Adrenal gland (tissue), 12 donors: Measurements from ENCODE around the gene RABGAP1. TPM values are rescaled to one million over a fixed set of nuclear protein-coding genes. Genes with fewer than 3 reads are reported as not detected.
A peak's percentile ranks its signal among the peaks of the same experiment; 100 is the strongest.

Experiments
- DNase-seq, 7 donors: peaks; one replicate each; pipeline ENCODE4 v3.0.0-alpha.2; 2019 to 2020
- H3K27ac ChIP-seq, 5 donors: fragments of 200-600 bp; sonication (generic) in 4 of 5; 1 replicate in 3 of 5; 2 replicates in 2 of 5; pipeline versions ENCODE4 v1.5.1 to v1.8.0; 2016 to 2020; ENCODE audit warnings: mild to moderate bottlenecking in 1 of 5
- H3K27me3 ChIP-seq: fragments of 200-600 bp; 2 replicates; pipeline ENCODE4 v1.8.0; 2021
- H3K36me3 ChIP-seq, 2 donors: fragments of 200-600 bp; replicated peaks in 1 of 2; 1 replicate in 1 of 2; 2 replicates in 1 of 2; pipeline versions ENCODE4 v1.5.1 to v1.8.0; 2018 to 2022
- H3K4me1 ChIP-seq, 2 donors: fragments of 200-600 bp; replicated peaks in 1 of 2; 1 replicate in 1 of 2; 2 replicates in 1 of 2; pipeline versions ENCODE4 v1.5.1 to v1.8.0; 2018 to 2021
- H3K4me3 ChIP-seq, 4 donors: fragments of 200-600 bp; sonication (generic) in 3 of 4; one replicate each; pipeline ENCODE4 v1.5.1; 2016 to 2018
- H3K9me3 ChIP-seq, 3 donors: fragments of 200-600 bp; sonication (generic) in 1 of 3; replicated peaks in 1 of 3; 1 replicate in 2 of 3; 2 replicates in 1 of 3; pipeline versions ENCODE4 v1.5.1 to v1.8.0; 2016 to 2021
- CTCF ChIP-seq, 6 experiments: fragments of 450-650 bp in 4 of 6; fragments of 200-600 bp in 2 of 6; sonication (generic) in 1 of 6; IDR thresholded peaks; 1 replicate in 5 of 6; 2 replicates in 1 of 6; pipeline versions ENCODE4 v1.5.1 to v1.8.0; 2016 to 2021; ENCODE audit warnings: antibody characterized with exemption in 6 of 6, mild to moderate bottlenecking in 2 of 6, moderate library complexity in 1 of 6
- POLR2A ChIP-seq, 2 donors: fragments of 450-650 bp; IDR thresholded peaks; one replicate each; pipeline ENCODE4 v1.6.1; 2017; ENCODE audit warnings: antibody characterized with exemption in 2 of 2, mild to moderate bottlenecking in 2 of 2, moderate library complexity in 1 of 2
- WGBS, 4 donors: extraction: QIAGEN DNeasy Blood & Tissue Kit in 2 of 4; methylation state at CpG; one replicate each; pipeline versions ENCODE4 v1.1.5 to v1.1.7; 2013 to 2017; 5-methylcytosine and 5-hydroxymethylcytosine counted together
- intact Hi-C, 2 donors: fragments of 100-400 bp; cut with DNase I; formaldehyde crosslinking; loops; one replicate each; pipeline versions ENCODE4 v1.14.1 to v1.15.0; 2022 to 2023
- polyA plus RNA-seq, 3 donors: library from polyadenylated mRNA; stranded (reverse); fragments of 200-250 nt in 2 of 3; fragments of 350-450 nt in 1 of 3; fragmentation: Illumina TruSeq in 1 of 3; extraction: RNeasy Lipid Tissue Mini Kit (QIAGEN cat#74804) in 1 of 3; gene quantifications; one replicate each; pipeline ENCODE4 v1.2.3, GENCODE V29; 2013 to 2014
- total RNA-seq, 9 donors: library from RNA; depleted of rRNA in 4 of 9; stranded (reverse); fragments of >200 nt in 4 of 9; fragments of 120-200 nt in 1 of 9; fragmentation: NEBNext Ultra II Directional in 1 of 9; extraction: Animal tissue kit (Norgen Biotek cat#: 25700) in 1 of 9; gene quantifications; one replicate each; pipeline versions ENCODE4 v1.1.0 to v1.2.4, GENCODE V29; 2013 to 2023
- donor health status: healthy with polysubstance abuse.
- donor health status: Bipolar disorder and iron deficiency.
- donor health status: DM: yes; HTN: yes; CAD: no.
- donor health status: DM: no; HTN: no; CAD: no.
- donor health status: DM: no; HTN: no; CAD: no.
- donor health status: DM: yes; HTN: yes; CAD: no.

The RABGAP1 gene
- total and polyA plus RNA-seq, 12 donors, result 8.5 to 62.3 (median 34.3) TPM

- peaks cover 0 to 5% of the 10 kb centered on the region in 2 donors for H3K36me3 ChIP-seq
- no peaks in the 10 kb centered on the region for H3K9me3 ChIP-seq
- H3K4me3 ChIP-seq, result no peak overlapping the region
- TF ChIP-seq POLR2A (IDR thresholded peaks at IDR 0.05), result no peak
- no peak for TF ChIP-seq CTCF (IDR thresholded peaks at IDR 0.05)
- WGBS, 4 donors, result 81 to 95% (median 83%) methylated on average over 1 of the region's 1 CpG
- no peak overlapping the region for H3K27ac ChIP-seq
- H3K27me3 ChIP-seq, result no peaks in the 10 kb centered on the region
- peaks cover 0 to 11% of the 10 kb centered on the region in 2 donors for H3K4me1 ChIP-seq
- intact Hi-C loops, result no loop called here
- DNase-seq, result no peak
Measured at GRCh38 chr9:123073991-123074422, 133.2 kb downstream of the RABGAP1 start.

- H3K4me3 ChIP-seq, result no peak overlapping the region
- WGBS, 4 donors, result 80 to 94% (median 90%) methylated on average over 3 of the region's 3 CpGs
- H3K27ac ChIP-seq, result no peak overlapping the region
- peaks cover 0 to 11% of the 10 kb centered on the region in 2 donors for H3K4me1 ChIP-seq
- peaks cover 0 to 11% of the 10 kb centered on the region in 2 donors for H3K36me3 ChIP-seq
- no peaks in the 10 kb centered on the region for H3K27me3 ChIP-seq
- TF ChIP-seq POLR2A (IDR thresholded peaks at IDR 0.05) (no peak), CTCF (IDR thresholded peaks at IDR 0.05) (no peak)
- no peaks in the 10 kb centered on the region for H3K9me3 ChIP-seq
- DNase-seq, result no peak
- intact Hi-C loops, result no loop called here
Measured at GRCh38 chr9:123074628-123075027, 133.8 kb downstream of the RABGAP1 start.

- no peaks in the 10 kb centered on the region for H3K27me3 ChIP-seq
- H3K4me1 ChIP-seq, result no peaks in the 10 kb centered on the region
- 81 to 89% (median 83%) methylated on average over 3 of the region's 3 CpGs for WGBS, 4 donors
- H3K4me3 ChIP-seq, result no peak overlapping the region
- H3K27ac ChIP-seq, result no peak overlapping the region
- intact Hi-C loops, result loop anchor here in 1 of 2 donors (10.0 kb wide), 1 partner anchor 144 kb away; no protein-coding TSS in a partner anchor
- no peak for TF ChIP-seq CTCF (IDR thresholded peaks at IDR 0.05)
- no peak for TF ChIP-seq POLR2A (IDR thresholded peaks at IDR 0.05)
- peaks cover 0 to 44% of the 10 kb centered on the region in 2 donors for H3K36me3 ChIP-seq
- no peak for DNase-seq
- no peaks in the 10 kb centered on the region for H3K9me3 ChIP-seq
Measured at GRCh38 chr9:123080444-123080843, 139.6 kb downstream of the RABGAP1 start.

- peaks cover 0 to 44% of the 10 kb centered on the region in 2 donors for H3K36me3 ChIP-seq
- peak in 2 of 7 donors; percentile 30 to 31 for DNase-seq
- no peak overlapping the region for H3K4me3 ChIP-seq
- WGBS, 4 donors, result 15 to 37% (median 22%) methylated on average over 2 of the region's 2 CpGs
- intact Hi-C loops, result loop anchor here in 1 of 2 donors (10.0 kb wide), 1 partner anchor 143 kb away; no protein-coding TSS in a partner anchor
- no peaks in the 10 kb centered on the region for H3K4me1 ChIP-seq
- H3K9me3 ChIP-seq, result no peaks in the 10 kb centered on the region
- TF ChIP-seq CTCF (IDR thresholded peaks at IDR 0.05) (peak; percentile 62 to 81 (median 72)), POLR2A (IDR thresholded peaks at IDR 0.05) (no peak)
- no peak overlapping the region for H3K27ac ChIP-seq
- H3K27me3 ChIP-seq, result no peaks in the 10 kb centered on the region
Measured at GRCh38 chr9:123081824-123082223, 141.0 kb downstream of the RABGAP1 start.
